Measurements from ENCODE around the gene PPP2R2B. TPM values are rescaled to one million over a fixed set of nuclear protein-coding genes. Genes with fewer than 3 reads are reported as not detected.
"Not testable (repeated sequence)": the region's sequence is repeated elsewhere in the genome, so short reads cannot be mapped to it uniquely, and the experiment has no call there.

Gene PPP2R2B
- total RNA-seq, 2 donors from 2014 or later = 0.35 to 0.93 TPM

- intact Hi-C loops (cut with DNase I) = no loop called here
- H3K9me3 ChIP-seq = no peaks in the 10 kb centered on the region
- no peak overlapping the region for H3K4me3 ChIP-seq
- no peaks in the 10 kb centered on the region for H3K36me3 ChIP-seq
- H3K4me1 ChIP-seq = no peaks in the 10 kb centered on the region
- no peaks in the 10 kb centered on the region for H3K27me3 ChIP-seq
- H3K27ac ChIP-seq = no peak overlapping the region
- TF ChIP-seq, protein P1, sequence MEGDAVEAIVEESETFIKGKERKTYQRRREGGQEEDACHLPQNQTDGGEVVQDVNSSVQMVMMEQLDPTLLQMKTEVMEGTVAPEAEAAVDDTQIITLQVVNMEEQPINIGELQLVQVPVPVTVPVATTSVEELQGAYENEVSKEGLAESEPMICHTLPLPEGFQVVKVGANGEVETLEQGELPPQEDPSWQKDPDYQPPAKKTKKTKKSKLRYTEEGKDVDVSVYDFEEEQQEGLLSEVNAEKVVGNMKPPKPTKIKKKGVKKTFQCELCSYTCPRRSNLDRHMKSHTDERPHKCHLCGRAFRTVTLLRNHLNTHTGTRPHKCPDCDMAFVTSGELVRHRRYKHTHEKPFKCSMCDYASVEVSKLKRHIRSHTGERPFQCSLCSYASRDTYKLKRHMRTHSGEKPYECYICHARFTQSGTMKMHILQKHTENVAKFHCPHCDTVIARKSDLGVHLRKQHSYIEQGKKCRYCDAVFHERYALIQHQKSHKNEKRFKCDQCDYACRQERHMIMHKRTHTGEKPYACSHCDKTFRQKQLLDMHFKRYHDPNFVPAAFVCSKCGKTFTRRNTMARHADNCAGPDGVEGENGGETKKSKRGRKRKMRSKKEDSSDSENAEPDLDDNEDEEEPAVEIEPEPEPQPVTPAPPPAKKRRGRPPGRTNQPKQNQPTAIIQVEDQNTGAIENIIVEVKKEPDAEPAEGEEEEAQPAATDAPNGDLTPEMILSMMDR (IDR thresholded peaks at IDR 0.05) = no peak
- no peak for DNase-seq
- H3K9ac ChIP-seq (ENCODE audit: low read depth in 2 of 2, low read length in 2 of 2) = no peak overlapping the region
Observed at GRCh38 chr5:146618434-146618833, 260.1 kb downstream of the PPP2R2B start.

DNA sequence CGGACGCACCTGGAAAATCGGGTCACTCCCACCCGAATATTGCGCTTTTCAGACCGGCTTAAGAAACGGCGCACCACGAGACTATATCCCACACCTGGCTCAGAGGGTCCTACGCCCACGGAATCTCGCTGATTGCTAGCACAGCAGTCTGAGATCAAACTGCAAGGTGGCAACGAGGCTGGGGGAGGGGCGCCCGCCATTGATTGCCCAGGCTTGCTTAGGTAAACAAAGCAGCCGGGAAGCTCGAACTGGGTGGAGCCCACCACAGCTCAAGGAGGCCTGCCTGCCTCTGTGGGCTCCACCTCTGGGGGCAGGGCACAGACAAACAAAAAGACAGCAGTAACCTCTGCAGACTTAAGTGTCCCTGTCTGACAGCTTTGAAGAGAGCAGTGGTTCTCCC, 268.8 kb downstream of the PPP2R2B start:
- H3K4me3 ChIP-seq; H3K27ac ChIP-seq; H3K27me3 ChIP-seq; H3K36me3 ChIP-seq; H3K4me1 ChIP-seq; H3K9me3 ChIP-seq; intact Hi-C loops (cut with DNase I); H3K9ac ChIP-seq (ENCODE audit: low read depth in 2 of 2, low read length in 2 of 2): not testable (repeated sequence)
- peak; percentile 41 for DNase-seq

GRCh38 chr5:146607659-146608332, 270.8 kb downstream of the PPP2R2B start:
- Histone ChIP-seq H3K4me1 (no peaks in the 10 kb centered on the region), H3K27ac (no peak overlapping the region), H3K4me3 (no peak overlapping the region), H3K9me3 (no peaks in the 10 kb centered on the region), H3K36me3 (no peaks in the 10 kb centered on the region), H3K9ac (ENCODE audit: low read depth in 2 of 2, low read length in 2 of 2) (no peak overlapping the region), H3K27me3 (no peaks in the 10 kb centered on the region)
- TF ChIP-seq, protein P1 (IDR thresholded peaks at IDR 0.05) = no peak
- intact Hi-C loops (cut with DNase I) = no loop called here
- no peak for DNase-seq

DNA sequence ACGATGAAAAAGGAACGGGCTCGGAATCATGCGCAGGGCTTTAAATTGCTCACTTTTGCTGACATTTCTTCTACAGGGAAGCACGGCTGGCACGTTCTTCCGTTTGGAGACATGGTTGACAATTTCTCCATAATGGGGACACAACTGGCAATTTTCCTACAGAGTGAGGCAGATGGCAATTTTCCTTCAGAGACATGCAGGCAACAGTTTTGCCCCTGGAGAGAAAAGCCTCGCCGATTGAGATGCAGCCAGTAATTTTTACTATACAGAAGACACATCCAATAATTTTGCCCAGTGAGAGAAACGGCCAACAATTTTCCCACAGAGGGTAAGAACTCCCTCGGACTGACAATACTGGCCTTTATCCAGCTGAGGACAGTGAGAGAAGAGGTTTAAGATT, 271.7 kb downstream of the PPP2R2B start:
- Histone ChIP-seq H3K27me3 (no peaks in the 10 kb centered on the region), H3K9ac (ENCODE audit: low read depth in 2 of 2, low read length in 2 of 2) (no peak overlapping the region), H3K4me1 (no peaks in the 10 kb centered on the region), H3K4me3 (no peak overlapping the region), H3K27ac (no peak overlapping the region), H3K9me3 (no peaks in the 10 kb centered on the region), H3K36me3 (no peaks in the 10 kb centered on the region)
- TF ChIP-seq, protein P1 (IDR thresholded peaks at IDR 0.05) = no peak
- DNase-seq = no peak
- intact Hi-C loops (cut with DNase I) = no loop called here

GRCh38 chr5:146600376-146600775, 278.2 kb downstream of the PPP2R2B start:
- Histone ChIP-seq H3K27me3 (no peaks in the 10 kb centered on the region), H3K9me3 (no peaks in the 10 kb centered on the region), H3K9ac (ENCODE audit: low read depth in 2 of 2, low read length in 2 of 2) (no peak overlapping the region), H3K27ac (no peak overlapping the region), H3K36me3 (no peaks in the 10 kb centered on the region), H3K4me1 (no peaks in the 10 kb centered on the region), H3K4me3 (no peak overlapping the region)
- TF ChIP-seq, protein P1 (IDR thresholded peaks at IDR 0.05) = no peak
- DNase-seq = no peak
- intact Hi-C loops (cut with DNase I) = no loop called here

DNA sequence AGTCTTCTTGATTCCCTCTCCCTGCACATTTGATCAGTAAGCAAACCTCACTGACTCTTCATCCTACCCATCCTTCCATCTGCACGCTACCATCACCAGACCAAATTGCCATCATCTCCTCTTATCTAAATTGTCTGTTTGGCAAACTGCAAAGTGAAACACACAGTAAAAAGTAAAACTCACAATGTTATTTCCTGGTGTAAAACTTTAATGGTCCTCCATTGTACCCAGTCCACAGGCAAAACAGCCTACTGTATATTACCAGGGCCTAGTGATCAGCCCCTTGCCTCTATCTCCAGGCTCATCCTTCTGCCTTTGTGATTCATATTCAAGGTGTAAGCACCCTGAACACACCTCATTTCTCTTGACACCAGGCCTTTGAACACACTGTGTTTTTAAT, 279.3 kb downstream of the PPP2R2B start:
- no peak for DNase-seq
- Histone ChIP-seq H3K4me3 (no peak overlapping the region), H3K27ac (no peak overlapping the region), H3K36me3 (no peaks in the 10 kb centered on the region), H3K9me3 (no peaks in the 10 kb centered on the region), H3K27me3 (no peaks in the 10 kb centered on the region), H3K4me1 (no peaks in the 10 kb centered on the region), H3K9ac (ENCODE audit: low read depth in 2 of 2, low read length in 2 of 2) (no peak overlapping the region)
- intact Hi-C loops (cut with DNase I) = no loop called here
- TF ChIP-seq, protein P1 (IDR thresholded peaks at IDR 0.05) = no peak

Measured in colonic mucosa (tissue), 4 donors.